ENCODE measurements around the gene PTPRM.

DNA sequence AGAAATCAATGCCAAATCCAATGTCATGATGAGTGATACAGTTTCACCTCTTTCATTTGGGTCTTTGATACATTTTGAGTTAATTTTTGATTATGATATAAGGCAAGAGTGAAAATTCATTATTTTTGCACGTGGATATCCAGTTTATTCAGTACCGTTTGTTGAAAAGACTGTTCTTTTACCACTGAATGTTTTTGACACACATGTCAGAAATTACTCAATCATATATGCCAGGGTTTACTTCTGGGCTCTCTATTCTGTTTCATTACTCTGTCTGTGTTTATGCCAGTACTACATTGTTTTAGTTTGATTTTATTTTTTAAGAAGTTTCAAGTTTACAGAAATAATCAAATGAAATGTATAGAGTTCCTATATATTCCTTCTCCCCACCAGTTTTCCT, 154.4 kb downstream of the PTPRM start:
- TF ChIP-seq, protein P1, sequence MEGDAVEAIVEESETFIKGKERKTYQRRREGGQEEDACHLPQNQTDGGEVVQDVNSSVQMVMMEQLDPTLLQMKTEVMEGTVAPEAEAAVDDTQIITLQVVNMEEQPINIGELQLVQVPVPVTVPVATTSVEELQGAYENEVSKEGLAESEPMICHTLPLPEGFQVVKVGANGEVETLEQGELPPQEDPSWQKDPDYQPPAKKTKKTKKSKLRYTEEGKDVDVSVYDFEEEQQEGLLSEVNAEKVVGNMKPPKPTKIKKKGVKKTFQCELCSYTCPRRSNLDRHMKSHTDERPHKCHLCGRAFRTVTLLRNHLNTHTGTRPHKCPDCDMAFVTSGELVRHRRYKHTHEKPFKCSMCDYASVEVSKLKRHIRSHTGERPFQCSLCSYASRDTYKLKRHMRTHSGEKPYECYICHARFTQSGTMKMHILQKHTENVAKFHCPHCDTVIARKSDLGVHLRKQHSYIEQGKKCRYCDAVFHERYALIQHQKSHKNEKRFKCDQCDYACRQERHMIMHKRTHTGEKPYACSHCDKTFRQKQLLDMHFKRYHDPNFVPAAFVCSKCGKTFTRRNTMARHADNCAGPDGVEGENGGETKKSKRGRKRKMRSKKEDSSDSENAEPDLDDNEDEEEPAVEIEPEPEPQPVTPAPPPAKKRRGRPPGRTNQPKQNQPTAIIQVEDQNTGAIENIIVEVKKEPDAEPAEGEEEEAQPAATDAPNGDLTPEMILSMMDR (conservative IDR thresholded peaks at IDR 0.05; ENCODE audit: low read depth, low read length): no peak
- no peak for TF ChIP-seq EZH2 (IDR thresholded peaks at IDR 0.05; ENCODE audit: low read length, unreplicated experiment)
- no peak for TF ChIP-seq EZH2phosphoT487 (IDR thresholded peaks at IDR 0.05; ENCODE audit: borderline replicate concordance, low read length)
